ENCODE measurements around the gene MSANTD2. TPM values are rescaled to one million over a fixed set of nuclear protein-coding genes. Genes with fewer than 3 reads are reported as not detected.

MSANTD2 gene
- total RNA-seq, 1 donor: 4.0 TPM

DNA sequence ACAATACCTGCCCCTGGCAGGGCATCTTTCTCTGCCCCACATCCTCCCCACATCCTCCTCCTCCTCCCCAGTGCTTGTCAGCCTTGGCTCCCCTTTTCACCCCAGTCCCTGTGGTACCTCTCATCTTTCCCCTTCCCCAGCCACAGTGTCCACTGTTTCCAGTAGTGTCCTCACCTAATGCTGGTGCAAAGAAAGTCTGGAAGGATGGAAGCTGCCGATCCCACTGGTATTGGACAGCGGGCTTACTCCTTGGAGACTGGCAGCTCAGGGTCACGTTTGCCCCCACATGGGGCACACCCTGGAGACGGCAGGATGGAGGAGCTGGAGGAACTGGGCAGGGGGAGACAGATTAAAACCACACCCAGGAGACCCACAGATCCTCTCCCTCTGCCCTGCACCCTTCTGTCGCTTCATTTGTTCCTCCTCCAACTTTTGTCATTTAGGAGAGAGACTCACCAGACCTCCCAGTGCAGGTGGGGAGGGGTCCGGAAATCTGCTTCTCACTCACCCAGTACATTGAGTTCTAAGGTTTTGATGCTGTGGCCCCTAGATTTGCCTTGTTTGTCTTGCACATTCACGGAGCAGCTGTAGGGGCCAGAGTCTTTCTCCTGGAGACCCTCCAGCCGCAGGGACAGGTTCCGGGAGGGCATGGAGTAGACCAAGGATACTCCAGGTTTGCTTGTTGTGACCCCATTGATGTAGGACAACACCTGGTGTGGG is 44.0 kb downstream of the MSANTD2 start:
- no peak for DNase-seq (ENCODE audit: low read depth in 2 of 3, low spot score in 2 of 3)

- no peak for DNase-seq (ENCODE audit: low read depth in 2 of 3, low spot score in 2 of 3)
Measured at GRCh38 chr11:124754710-124755109, 45.5 kb downstream of the MSANTD2 start.

DNA sequence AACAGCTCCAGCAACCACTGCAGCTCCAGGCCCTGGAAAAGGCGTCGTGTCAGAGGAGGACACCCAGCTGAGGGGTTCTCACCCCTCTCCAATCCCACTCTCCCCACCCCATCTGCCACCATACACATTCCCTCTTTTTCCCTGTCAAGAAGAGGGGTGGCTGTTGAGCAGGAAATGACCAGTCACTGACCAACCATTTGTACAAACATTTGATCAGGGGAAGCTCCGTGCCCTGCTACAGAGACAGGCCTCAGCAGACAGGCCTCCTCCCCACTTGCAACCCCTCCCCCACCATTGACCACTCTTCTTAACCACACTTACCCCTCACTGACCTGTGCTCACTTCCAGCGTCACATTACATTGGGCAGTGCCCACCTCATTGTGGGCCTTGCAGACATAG is 45.9 kb downstream of the MSANTD2 start:
- DNase-seq (ENCODE audit: low read depth in 2 of 3, low spot score in 2 of 3): no peak

- no peak for DNase-seq (ENCODE audit: low read depth in 2 of 3, low spot score in 2 of 3)
Measured at GRCh38 chr11:124753624-124754023, 46.6 kb downstream of the MSANTD2 start.

GRCh38 chr11:124753205-124753604 is 47.0 kb downstream of the MSANTD2 start:
- no peak for DNase-seq (ENCODE audit: low read depth in 2 of 3, low spot score in 2 of 3)

- no peak for DNase-seq (ENCODE audit: low read depth in 2 of 3, low spot score in 2 of 3)
Measured at GRCh38 chr11:124752471-124753102, 47.6 kb downstream of the MSANTD2 start.

GRCh38 chr11:124751741-124752470 is 48.3 kb downstream of the MSANTD2 start, which contains the start of gene VSIG2:
VSIG2 (minus strand) TSS chr11:124752255; CDS start chr11:124752137, 118 bp downstream.
- DNase-seq (ENCODE audit: low read depth in 2 of 3, low spot score in 2 of 3): no peak

GRCh38 chr11:124751391-124751740 is 48.8 kb downstream of the MSANTD2 start:
- DNase-seq (ENCODE audit: low read depth in 2 of 3, low spot score in 2 of 3): no peak

DNA sequence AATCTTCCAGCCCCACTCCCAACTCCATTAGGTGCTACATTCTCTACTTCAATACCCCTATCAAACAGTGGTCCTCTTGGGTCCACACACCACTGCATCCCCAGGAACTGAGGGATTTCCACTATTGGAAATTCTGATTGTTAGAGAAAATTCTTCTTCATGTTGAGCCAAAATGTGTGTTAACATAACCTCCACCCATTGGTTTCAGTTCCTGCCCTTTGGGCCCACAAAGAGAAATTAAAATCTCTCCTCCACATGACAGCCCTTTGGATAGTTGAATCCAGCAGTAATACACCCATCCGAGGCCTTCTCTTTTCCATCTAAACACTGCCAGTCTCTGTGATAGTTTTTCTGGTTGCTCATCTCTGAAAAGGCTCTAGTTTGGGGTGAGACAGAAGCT is 50.3 kb downstream of the MSANTD2 start:
- DNase-seq (ENCODE audit: low read depth in 2 of 3, low spot score in 2 of 3): no peak

GRCh38 chr11:124748481-124749343 is 51.5 kb downstream of the MSANTD2 start:
- DNase-seq (ENCODE audit: low read depth in 2 of 3, low spot score in 2 of 3): no peak

DNA sequence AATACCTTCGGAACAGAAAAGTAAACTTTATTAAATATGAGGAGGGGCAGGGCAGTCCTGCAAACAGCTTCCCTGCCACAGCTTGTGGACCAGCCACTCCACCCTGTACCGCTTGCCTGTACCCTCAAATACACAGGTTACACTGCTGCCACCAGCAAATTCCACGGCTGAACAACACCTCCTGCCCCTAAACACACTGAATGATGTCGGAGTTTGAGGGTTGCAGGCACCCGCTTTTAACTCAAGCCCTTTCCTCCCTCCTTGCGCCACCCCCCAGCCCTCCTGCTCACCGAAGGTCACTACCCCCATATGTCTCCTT is 52.1 kb downstream of the MSANTD2 start:
- DNase-seq (ENCODE audit: low read depth in 2 of 3, low spot score in 2 of 3): no peak

DNA sequence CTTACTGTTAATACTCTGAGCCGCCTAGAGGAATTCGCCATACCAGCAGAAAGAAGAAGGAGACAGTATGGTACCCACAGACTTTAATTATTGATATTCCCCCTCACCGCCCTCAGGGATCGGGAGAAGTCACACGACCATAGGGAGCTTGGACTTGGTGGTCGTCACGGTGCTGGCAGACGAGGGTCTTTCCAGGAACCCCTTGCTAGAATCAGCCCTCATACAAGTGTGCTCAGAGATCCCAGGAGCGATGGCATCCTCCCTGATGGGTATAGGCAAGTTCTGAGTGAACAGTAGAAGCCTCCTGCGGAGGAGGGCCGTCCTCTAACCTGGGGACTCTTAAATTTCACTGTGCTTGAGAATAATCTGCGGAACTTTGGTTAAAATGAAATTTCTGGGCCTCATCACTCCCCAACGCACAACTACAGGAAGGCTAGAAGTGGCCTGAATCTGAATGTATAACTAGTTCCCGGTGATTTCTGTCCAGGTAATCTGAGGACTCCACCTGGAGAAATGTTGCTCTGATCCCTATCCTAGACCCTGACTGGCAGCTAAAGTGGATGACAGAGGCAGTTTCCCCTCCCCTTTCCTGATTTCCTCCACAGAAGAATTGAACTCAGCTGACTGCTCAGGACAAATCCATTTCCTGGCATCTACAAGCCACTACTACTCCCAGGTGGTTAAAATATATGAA is 52.7 kb downstream of the MSANTD2 start:
- DNase-seq (ENCODE audit: low read depth in 2 of 3, low spot score in 2 of 3): no peak

GRCh38 chr11:124746621-124747243 is 53.5 kb downstream of the MSANTD2 start:
- peak in 2 of 3 donors; percentile 82 to 84 for DNase-seq (ENCODE audit: low read depth in 2 of 3, low spot score in 2 of 3)

- DNase-seq (ENCODE audit: low read depth in 2 of 3, low spot score in 2 of 3): peak in 2 of 3 donors; percentile 41 to 48
Measured at GRCh38 chr11:124745835-124746620, 54.2 kb downstream of the MSANTD2 start.

DNA sequence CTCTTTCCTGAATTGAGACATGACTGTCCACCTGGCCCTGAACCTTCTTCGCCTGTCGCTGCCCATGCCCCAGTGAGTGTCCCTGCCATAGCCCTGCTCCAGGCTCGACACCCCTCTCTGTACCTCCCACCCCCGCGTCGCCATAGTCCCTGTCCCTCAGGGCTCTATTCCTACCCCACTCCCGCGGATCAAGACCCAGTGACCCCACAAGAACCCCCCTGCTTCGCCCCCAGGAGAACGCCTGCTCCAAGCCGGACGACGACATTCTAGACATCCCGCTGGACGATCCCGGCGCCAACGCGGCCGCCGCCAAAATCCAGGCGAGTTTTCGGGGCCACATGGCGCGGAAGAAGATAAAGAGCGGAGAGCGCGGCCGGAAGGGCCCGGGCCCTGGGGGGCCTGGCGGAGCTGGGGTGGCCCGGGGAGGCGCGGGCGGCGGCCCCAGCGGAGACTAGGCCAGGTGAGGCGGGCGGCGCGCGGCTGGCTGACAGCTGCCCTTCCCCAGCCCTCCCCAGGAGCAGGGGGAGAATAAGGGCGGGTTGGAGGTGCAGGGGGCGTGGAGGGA is 54.9 kb downstream of the MSANTD2 start:
- no peak for DNase-seq (ENCODE audit: low read depth in 2 of 3, low spot score in 2 of 3)

DNA sequence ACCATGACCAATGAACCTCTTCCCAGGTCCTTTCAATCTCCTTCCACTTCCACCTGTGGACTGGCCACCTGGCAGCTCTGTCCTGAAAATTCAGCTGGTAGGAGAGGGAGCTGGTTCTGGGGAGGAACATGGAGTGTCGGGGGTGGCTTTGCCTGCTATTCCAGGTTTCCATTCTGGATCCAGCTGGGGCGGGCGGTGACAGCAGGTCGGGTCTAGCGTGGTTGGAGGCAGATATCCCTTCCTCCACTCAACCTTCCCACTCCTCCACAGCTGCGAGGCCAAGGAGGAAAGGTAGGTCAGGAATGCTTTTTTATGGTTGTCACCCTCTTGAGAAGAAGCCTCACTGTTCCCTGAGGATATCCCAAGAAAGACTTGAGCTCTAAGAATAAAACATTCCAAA is 57.2 kb downstream of the MSANTD2 start:
- no peak for DNase-seq (ENCODE audit: low read depth in 2 of 3, low spot score in 2 of 3)

GRCh38 chr11:124742555-124742954 is 57.7 kb downstream of the MSANTD2 start:
- DNase-seq (ENCODE audit: low read depth in 2 of 3, low spot score in 2 of 3): no peak

DNA sequence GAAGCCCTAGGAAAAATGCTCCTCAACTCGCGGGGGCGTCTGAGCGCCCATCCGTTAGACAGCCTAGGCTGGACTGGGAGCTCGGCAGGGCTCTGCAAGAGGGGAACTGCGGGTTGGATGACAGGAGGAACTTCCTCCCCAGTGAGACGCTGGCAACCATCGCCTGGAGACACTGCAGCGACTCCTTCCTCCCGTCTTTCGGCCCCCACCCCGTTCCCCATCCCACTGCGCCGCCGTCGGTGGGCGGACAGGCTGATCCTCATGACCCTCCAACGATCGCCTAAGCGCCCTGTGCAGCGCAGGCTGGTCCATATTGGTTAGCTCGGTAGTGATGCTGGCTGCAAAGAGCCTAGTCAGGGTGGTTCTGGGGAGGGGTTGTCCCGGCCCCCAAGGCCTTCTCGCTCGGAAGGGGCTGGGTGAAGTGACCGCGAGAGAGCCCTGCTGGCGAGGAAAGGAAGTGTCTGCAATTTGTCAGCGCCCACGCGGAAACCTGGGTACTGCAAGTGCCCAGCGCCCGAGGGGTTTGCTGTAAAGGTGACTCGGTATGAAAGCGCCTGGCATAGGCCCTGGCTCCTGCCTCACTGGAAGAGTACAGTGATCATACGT is 59.8 kb downstream of the MSANTD2 start:
- DNase-seq (ENCODE audit: low read depth in 2 of 3, low spot score in 2 of 3): peak in 2 of 3 donors; percentile 66 to 70
